Activated T-helper 9 cell treated with anti-CD3 and anti-CD28 coated beads, Interleukin-2, amount 50 U/mL, for 16 hours (primary cell): ENCODE measurements around the gene KRT80.
A peak's percentile ranks its signal among the peaks of the same experiment; 100 is the strongest.

Experiments used
- DNase-seq: peaks from one replicate; pipeline ENCODE4 v3.0.0-alpha.2; 2020; ENCODE audit warnings: low read depth

Gene KRT80

GRCh38 chr12:52152905-52153317 is 38.9 kb downstream of the KRT80 start:
- no peak for DNase-seq

- peak; percentile 64 for DNase-seq
Measured at GRCh38 chr12:52151837-52152783, 39.7 kb downstream of the KRT80 start.

DNA sequence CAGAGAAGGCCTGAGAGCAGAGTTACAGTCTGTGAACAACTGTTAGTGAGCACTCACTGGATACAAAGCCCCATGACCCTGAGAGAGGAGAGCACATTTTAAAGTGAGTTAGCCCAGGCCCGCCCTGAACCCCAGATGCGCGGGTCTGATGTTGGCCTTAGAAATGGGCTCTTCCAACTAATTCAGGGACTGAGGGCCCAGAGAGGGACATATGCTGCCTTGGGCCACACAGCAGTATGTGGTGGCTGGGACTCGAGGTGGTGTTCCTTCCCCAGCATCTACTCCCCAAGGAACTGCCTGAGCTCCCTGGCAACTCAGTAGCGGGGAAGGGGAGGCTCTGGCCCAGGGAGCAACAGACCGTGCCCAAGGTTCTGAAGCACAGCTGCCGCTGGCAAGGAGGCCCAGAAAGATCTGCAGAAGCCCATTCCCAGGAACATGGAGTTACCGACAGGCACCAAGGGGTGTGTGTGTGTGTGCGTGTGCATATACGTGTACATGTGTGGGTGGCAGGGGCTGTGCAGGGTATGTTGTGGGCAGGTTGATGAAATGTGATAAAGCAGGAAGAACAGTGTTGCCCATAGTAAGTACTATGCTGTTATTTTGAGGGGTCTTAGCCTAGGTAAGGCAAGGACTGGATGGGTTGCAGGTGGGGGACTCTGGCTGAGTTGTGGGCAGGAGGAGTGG is 40.5 kb downstream of the KRT80 start:
- DNase-seq: no peak

GRCh38 chr12:52149651-52150241 is 42.1 kb downstream of the KRT80 start:
- DNase-seq: no peak

DNA sequence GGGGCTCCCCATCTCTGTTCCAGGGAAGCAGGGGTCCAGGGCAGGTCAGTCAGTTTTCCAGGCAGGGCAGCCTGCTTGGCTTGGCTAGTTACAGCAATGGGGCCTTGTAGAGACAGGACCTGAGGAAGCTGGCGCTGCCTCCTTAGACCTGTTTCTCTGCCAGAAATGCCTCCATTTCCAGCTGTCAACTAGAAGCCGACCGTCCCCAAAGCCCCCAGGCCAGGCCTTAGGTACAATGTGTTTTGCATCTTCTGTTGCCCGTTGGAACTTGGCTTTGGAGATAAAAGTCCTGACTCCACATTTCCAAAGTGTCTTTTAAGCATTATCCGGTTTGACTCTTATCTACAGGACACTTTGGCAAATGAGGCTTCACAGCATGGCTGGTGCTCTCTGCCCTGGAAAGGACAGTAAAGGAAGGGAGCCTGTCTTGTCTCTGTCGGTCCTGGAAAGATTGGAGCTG is 42.6 kb downstream of the KRT80 start:
- no peak for DNase-seq

GRCh38 chr12:52148464-52149181 is 43.2 kb downstream of the KRT80 start:
- DNase-seq: no peak

DNA sequence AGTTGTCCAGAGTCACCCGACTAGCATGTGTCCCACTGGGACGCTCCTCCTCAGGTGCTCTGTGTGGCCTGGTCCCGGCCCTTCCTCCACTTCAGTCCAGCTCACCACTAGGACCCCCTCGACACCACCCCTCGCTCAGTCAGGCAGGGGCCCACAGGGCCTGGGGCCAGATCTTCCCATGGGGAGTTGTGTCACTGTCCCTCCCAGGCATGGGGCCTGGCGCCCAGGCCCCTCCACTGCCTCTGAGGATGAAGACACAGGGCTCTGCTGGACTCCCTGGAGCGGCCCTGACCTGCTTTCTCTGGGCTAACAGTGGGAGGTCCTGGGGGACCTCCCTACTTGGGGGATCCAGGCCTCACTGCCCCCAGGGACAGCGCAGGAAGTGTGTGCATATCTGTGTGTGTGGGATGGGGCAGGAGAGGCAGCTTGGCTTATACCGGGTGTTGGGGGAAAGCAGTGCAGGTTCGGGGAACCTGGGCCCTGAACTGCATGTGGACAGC is 43.8 kb downstream of the KRT80 start:
- no peak for DNase-seq

- DNase-seq: no peak
Measured at GRCh38 chr12:52147367-52147963, 44.3 kb downstream of the KRT80 start.

- no peak for DNase-seq
Measured at GRCh38 chr12:52146822-52147366, 44.9 kb downstream of the KRT80 start.

DNA sequence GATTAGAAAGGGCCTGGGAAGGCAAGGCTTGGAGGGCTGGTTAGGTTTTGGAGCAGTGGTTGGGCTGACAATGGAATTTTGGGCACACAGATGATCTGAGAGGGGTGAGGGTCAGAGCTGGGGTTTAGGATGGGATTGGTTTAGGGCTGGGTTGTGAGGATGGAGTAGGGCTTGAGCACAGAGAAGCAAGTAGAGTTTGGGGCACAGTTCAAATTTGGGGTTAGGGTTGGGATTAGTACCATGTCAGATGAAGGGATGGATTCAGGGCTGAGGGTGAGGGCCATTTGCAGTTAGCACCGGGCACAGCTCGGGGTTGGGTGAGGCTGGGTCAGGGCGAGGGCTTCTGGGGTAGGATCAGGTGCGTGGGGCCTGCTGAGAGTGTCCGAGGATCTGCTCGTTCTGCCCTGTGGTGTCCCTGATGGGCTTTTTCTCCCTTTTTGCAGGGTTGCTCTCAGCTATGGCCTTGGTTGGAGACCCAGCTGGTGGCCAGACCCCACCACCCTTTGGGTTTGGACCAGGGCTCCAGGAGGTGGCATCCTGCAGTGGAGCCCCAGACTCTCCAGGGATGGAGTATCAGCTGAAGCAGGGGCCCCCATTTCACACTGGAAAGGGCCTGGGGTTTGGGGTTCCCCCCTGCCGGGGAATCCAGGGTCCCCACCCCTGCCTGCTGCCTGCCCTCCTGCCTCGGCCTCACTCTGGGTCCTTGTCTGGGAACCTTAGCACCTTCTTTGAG is 45.6 kb downstream of the KRT80 start:
- DNase-seq: no peak

GRCh38 chr12:52145228-52146088 is 46.4 kb downstream of the KRT80 start:
- no peak for DNase-seq

DNA sequence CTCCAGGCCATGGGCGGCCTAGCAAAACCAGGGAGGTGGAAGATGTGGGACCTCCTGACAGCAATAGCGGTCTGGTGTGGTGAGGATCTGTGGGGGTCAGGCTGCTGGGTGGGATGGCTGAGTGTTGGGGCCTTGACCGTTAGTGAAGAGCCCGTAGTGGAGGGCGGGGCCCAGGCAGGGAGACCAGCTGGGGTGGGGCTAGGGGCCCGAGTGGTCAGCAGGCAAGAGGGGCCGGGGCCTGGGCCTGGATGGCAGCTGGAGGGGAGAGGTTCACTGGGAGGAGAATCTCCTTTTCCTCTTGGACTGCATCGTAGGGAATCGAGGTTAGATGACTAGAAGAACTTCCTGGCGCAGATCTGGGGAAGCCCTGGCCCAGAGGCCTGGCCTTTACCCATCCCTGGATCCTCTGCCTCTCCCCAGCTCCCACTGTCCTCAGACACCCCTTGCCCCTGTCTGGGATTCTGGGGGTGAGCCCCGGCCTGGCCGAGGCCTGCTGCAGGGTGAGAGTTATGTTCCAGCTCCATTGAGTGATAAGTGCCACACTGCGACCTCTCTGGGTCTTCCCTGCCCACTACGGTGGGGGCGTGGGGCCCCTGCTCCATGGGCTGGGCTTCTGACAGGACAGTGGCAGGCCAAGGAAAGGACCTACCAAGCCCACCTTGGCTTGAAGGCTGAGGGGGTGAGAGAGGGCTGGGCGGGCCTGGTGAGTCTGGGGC is 47.1 kb downstream of the KRT80 start:
- no peak for DNase-seq

DNA sequence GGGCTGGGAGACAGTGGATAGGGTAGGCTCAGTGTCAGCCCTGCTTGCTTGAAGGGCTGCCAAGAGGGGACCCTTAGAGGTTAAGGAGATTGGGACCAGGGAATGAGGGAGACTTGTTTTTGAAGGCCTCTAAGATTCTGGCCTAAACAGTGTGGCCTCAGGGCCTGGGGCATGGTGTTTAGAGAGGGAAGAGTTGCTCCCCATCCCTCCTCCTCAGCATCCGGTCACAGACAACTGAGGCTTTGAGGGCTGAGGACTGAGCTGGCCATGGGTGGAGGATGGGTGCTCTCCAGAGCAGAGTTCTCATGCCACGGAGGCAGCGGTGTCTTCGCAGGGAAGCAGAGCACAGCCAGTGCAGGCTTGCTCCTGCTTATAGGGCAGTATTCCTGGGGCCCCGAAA is 49.4 kb downstream of the KRT80 start:
- no peak for DNase-seq

GRCh38 chr12:52141875-52142274 is 49.9 kb downstream of the KRT80 start:
- DNase-seq: no peak

- no peak for DNase-seq
Measured at GRCh38 chr12:52141306-52141705, 50.5 kb downstream of the KRT80 start.

DNA sequence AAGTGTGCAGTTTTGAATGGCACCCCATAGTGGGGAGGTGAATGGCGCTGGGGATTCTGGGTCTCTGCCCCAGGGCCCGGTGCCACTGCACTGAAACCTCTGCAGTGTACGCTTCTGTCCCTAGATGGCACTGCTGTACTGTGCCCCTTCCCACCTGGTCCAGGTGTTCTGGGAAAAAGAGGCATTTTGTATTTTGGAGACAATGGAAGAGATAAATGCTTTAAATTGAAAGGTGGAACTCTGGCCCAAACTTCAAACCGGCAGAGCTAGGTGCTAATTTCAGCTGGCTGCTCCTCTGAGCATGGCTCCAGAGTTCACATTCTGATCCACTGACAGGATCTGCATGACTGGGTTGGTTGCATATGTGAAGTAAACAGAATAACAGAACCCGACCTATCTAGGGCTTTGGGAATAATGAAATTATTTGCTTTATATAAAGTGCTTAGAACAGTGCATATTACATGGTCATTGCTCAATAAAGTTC is 52.2 kb downstream of the KRT80 start:
- DNase-seq: no peak

DNA sequence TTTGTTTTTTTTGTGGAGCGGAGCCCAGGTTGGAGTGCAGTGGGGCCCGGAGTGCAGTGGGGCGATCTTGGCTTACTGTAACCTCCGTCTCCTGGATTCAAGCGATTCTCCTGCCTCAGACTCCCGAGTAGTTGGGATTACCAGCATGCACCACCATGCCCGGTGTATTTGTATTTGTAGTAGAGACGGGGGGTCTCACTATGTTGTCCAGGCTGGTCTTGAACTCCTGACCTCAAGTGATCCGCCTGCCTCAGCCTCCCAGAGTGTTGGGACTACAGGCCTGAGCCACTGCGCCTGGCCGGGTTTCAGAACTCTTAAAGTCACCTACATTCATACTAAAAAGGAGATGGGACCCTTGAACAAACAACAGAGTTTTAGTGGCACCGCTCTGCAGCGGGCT is 52.7 kb downstream of the KRT80 start:
- no peak for DNase-seq

GRCh38 chr12:52137746-52138145 is 54.1 kb downstream of the KRT80 start:
- no peak for DNase-seq

- DNase-seq: no peak
Measured at GRCh38 chr12:52132754-52133161, 59.1 kb downstream of the KRT80 start.
